GM19099 (cell line): ENCODE data around the gene PDIA4.
A peak's percentile ranks its signal among the peaks of the same experiment; 100 is the strongest.

Source experiments
- POLR2A ChIP-seq: IDR thresholded peaks from 3 replicates; pipeline ENCODE4 v1.6.1; 2011; ENCODE audit warnings: low read depth; ENCODE audit not compliant: insufficient read length; ENCODE audit errors: extremely low read depth

PDIA4 gene

GRCh38 chr7:149046416-149046815 lies 18.1 kb upstream of the PDIA4 start:
- TF ChIP-seq POLR2A = no peak

GRCh38 chr7:149043936-149044335 lies 15.6 kb upstream of the PDIA4 start:
- no peak for TF ChIP-seq POLR2A

DNA sequence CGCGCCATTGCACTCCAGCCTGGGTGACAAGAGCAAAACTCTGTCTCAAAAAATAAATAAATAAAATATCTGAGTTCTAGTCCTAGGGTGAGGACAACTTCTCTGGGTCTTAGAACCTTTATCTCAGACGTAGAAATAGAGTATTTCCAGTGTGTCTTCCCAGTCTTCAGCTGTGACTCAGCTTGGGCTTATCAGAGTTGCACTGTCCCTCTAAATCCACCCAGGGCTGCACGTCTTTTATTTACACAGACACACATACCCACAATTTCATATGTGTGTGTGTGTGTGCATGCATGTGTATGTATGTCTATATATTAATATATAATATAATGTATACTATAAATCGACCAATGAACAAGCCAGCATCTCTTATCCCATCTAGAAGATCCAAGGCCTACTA lies 13.0 kb upstream of the PDIA4 start:
- no peak for TF ChIP-seq POLR2A

GRCh38 chr7:149036676-149037075 lies 8.4 kb upstream of the PDIA4 start:
- TF ChIP-seq POLR2A = no peak

DNA sequence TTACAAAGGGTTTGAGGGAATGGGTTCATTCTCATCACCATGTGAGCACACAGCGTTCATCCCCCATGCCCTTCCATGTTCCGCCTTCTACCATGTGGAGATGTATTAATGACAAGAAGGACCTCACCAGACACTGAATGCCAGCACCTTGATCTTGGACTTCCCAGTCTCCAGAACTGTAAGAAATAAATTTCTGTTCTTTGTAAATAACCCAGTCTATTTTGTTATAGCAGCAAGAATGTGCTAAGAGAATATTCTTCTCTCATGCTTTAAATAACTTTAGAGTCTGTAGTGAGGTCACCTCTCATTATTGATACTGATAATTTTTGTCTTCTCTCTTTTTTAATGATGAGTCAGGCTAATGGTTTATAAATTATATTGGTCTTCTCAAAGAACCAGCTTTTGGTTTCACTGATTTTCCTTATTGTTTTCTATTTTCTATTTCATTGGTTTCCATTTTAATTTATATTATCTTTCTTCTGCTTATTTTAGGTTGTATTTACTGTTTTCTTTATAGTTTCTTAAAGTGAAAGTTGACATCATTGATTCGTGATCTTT lies 3.1 kb upstream of the PDIA4 start:
- no peak for TF ChIP-seq POLR2A

DNA sequence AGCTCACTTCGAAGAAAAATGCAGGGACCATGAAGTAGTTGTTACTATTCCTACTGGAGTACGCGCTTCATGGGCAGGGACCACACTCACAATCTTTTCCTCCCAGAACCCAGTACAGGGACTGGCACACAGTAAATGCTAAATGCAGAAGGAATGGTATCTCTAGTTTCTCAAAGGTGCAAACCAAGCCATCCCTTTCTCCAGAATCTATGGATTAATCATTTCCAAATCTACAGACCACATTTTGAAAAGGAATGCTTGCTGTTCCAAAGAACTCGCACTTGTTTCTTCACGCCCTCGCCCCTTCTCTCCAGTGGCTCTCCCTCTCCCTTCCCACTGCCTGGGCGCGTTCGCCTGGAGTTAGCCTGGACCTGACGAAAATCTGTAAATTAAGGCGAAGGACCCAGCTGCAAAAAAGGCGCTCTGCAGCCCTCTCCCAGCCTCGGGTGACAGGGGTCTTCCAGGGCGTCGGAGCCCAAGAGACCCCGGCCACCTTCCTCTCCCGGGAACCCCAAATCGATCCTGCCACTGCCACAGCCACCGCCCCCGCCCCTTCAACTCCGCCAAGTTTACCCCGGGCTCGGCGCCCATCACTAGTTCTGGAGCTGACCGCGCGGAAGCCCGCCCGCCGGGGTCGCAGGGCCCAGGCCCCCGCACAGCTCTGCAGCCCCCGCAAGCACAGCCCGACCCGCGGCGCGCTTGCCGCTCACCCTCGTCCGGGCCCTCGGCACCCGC lies 527 bp downstream of the PDIA4 start:
- TF ChIP-seq POLR2A = no peak

DNA sequence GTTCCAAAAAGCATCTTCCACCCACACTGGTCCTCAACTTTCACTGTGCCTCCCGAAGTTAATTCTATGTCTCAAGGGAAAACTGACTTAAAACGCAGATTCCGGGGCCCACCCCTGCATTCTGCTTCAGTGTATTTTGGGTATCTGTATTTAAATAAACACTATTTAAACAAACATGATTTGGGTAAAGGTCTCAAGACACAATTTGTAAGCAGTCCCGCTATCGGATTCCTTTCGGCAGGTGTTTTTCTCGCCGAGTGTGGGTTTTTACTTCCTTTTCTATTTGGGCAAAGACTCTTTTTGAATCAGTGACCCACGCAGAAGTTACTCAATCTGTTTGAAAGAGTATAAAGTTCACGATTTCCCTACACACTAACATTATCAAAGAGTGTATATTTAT lies 1.2 kb downstream of the PDIA4 start:
- TF ChIP-seq POLR2A = peak; percentile 36

DNA sequence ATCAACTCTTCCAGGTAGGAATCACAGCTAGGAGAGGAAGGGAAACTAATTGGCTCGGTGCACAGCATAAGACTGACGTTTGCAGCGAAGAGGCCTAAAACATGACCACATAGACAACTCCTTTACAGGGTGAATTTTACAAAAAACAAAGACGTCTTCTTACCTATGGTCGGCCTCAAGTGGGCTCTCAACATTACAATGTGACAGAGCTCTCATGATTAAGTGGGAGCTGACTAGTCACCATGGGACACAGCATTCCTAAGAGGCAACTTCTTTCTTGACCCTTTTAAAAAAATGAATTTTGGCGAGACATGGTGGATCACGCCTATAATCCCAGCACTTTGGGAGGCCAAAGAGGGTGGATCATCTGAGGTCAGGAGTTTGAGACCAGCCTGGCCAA lies 4.6 kb downstream of the PDIA4 start:
- no peak for TF ChIP-seq POLR2A

GRCh38 chr7:149022756-149023360 lies 5.4 kb downstream of the PDIA4 start:
- no peak for TF ChIP-seq POLR2A

DNA sequence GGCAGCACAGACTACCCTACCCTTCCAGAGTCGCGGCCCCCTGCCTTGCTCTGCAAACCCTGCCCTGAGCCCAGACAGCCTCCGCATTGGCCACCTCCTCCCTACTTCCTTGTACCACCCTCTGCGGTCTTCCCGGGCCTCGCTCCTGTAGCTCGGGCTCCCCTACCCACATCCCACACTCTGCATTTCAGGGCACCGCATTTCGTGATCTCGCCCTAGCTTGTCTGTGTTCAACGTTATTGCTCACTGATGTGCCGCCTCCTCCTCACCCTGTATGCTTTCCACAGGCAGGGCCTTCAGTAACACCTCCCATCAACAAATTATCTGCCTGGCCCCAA lies 6.6 kb downstream of the PDIA4 start:
- no peak for TF ChIP-seq POLR2A

DNA sequence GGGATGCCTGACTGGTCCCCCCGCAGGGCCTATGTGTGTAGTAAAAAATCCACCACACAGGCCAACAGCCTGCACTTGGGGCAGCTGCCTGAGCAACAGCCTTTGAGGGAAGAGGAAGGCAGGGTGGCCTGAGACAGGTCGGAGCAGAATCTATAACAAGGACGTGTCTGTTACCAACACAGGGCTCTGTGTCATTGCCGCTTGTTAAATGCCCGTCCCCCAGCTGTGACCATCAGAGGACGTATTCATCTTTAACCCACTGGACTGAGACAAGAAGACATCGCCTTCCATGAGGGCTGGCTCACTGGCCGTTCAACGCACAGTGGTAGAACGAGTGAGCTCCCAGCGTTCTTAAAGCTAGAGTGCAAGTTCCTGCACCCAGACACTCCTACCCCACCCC lies 7.8 kb downstream of the PDIA4 start:
- TF ChIP-seq POLR2A = no peak

GRCh38 chr7:149016876-149017275 lies 11.4 kb downstream of the PDIA4 start:
- TF ChIP-seq POLR2A = no peak

GRCh38 chr7:149014309-149014708 lies 14.0 kb downstream of the PDIA4 start:
- TF ChIP-seq POLR2A = no peak

GRCh38 chr7:149013876-149014275 lies 14.4 kb downstream of the PDIA4 start:
- no peak for TF ChIP-seq POLR2A

DNA sequence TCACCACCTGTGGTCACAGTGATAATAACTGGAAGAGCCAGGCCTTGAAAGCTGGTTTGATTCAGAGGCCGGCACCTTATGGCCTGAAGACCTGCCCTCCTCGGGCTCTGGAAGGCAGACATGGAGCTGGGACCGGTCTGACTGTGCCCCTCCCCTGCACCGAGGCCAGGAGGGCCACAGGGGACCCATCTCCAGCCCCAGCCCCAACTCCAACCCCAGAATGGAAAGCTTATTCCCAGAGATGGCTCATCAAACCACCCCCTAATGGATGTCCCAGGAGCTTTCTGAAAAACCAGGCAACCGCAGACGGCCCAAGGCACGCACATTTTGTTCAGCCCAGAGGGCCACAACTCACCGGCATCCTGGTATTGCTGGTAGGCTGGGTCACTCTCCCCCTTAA lies 16.8 kb downstream of the PDIA4 start:
- no peak for TF ChIP-seq POLR2A

DNA sequence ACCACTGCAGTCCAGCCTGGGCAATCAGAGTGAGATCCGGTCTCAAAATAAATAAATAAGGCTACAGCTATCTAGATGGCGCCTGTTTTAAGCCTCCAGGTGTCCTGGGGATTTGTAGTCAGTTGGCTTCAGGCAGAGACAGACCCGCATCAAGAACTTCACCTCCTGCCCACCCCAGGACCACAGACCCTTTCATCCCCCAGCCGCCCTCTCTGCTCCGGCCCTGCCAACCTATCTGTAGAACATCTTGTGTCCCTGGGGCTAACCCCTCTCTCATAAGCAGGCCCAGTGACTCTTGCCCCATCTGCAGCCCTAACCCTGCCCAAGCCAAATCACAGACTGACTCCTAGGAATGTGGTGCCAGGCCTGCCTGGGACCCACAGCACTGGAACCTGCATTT lies 17.9 kb downstream of the PDIA4 start:
- TF ChIP-seq POLR2A = no peak
